Measurements from ENCODE around the gene ALKBH3. TPM values are rescaled to one million over a fixed set of nuclear protein-coding genes. Genes with fewer than 3 reads are reported as not detected.

The ALKBH3 gene
- total RNA-seq, 1 experiment from 2014 or later, result 36.7 TPM

DNA sequence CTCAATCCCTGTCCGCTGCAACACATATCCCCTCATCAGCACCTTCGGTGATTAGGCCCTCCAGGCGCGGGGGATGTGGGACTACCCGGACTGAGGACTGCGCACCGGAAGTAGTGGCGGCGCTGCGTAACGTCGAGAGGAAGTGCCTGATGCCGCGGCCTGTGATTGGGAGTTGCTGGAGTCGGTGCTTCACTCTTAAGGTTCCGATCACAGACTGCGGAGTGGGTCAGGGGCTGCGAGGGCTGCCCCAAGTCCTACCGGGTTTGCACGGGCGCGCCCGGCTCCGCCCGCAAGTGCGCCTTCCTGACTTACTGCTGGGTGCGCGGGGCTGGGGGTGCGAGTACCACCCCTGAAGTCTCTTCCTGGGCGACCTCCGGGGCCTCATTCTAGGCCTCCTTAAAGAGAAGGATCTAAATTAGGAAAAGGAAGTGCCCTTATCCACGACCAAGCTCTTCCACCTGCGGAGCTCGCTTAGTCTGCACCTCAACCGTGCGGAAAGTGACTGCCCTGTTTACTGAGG is at the start of gene ALKBH3 (continued):
- no peak for TF ChIP-seq SIN3A (IDR thresholded peaks at IDR 0.05; ENCODE audit: low read depth)
- no peak for TF ChIP-seq EZH2phosphoT487 (IDR thresholded peaks at IDR 0.05; ENCODE audit: borderline replicate concordance)
- TF ChIP-seq, protein P1, sequence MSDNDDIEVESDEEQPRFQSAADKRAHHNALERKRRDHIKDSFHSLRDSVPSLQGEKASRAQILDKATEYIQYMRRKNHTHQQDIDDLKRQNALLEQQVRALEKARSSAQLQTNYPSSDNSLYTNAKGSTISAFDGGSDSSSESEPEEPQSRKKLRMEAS (IDR thresholded peaks at IDR 0.05), result peak; percentile 69
- TF ChIP-seq ELF1 (IDR thresholded peaks at IDR 0.05; ENCODE audit: borderline replicate concordance, low read depth), result peak; percentile 53

DNA sequence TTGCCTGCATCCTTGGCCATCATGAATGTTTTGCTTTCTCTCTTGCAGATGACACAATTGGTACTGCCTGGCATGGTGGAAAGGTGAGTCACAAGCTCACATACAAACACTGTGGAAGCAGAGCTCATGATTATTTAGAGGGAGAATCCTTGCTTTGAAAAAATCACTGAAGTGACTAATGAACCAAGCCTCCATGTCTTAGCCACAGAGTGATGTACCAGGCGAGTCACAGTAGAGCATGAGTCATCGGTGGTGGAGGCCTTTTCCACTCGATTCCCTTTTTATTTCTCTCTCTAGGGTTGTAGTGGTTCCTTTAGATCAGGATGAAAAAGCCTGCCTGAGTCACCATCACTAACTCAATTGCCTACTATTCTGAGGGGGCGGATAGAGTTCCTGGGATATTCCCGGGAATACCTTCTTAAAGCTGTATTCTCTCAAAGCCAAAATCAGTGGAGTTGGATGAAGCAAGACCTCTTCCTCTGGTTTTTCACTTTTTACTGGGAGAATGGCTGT is 49.6 kb upstream of the ALKBH3 start:
- CTCF ChIA-PET, result interaction anchor here (1.0 to 2.4 kb wide), 4 partner anchors 21 to 327 kb away, joined by 3 to 22 read pairs (median 4); no protein-coding TSS in a partner anchor
- Histone ChIP-seq H3K79me2 (ENCODE audit: insufficient read depth, low read length) (no peaks in the 10 kb centered on the region), H3K4me1 (ENCODE audit: control insufficient read depth in 1 of 2, insufficient read depth in 2 of 2, low read length in 2 of 2) (peaks cover 24 to 44% of the 10 kb centered on the region in 2 experiments), H3K9ac (ENCODE audit: low read length) (peak overlapping the region; percentile 33), H3K27ac (ENCODE audit: low read depth, low read length) (peak overlapping the region; percentile 44; the same call in 1 of the 2 replicates), H3K9me3 (ENCODE audit: control insufficient read depth in 1 of 2, insufficient read depth in 1 of 2, low read depth in 1 of 2, low read length in 2 of 2) (no peaks in the 10 kb centered on the region), H3K4me2 (ENCODE audit: low read length) (peak overlapping the region; percentile 65), H3K36me3 (ENCODE audit: control insufficient read depth in 1 of 2, insufficient read depth in 2 of 2, low read length in 2 of 2) (no peaks in the 10 kb centered on the region), H4K20me1 (ENCODE audit: insufficient read depth) (no peaks in the 10 kb centered on the region), H3K4me3 (replicated peaks in 1 of 2; ENCODE audit: low read depth in 1 of 2, low read length in 2 of 2) (peak overlapping the region in 1 of 2 experiments; percentile 28; a peak in 2 of 4 replicates), H3K9me2 (ENCODE audit: insufficient read depth) (no peaks in the 10 kb centered on the region), H2AFZ (ENCODE audit: low read depth, low read length, poor library complexity, severe bottlenecking) (no peak overlapping the region), H3K27me3 (ENCODE audit: insufficient read depth, low read length) (no peaks in the 10 kb centered on the region)
- ATAC-seq (peak; percentile 95), DNase-seq (ENCODE audit: low read depth, low spot score) (peak; percentile 98)
- no TSS peak for BruUV-seq (replicated peaks)
- RAD21 ChIA-PET (ENCODE audit: low non-redundant PET in 1 of 2, low total read pairs in 2 of 2, uncharacterized antibody in 2 of 2, unreplicated experiment in 2 of 2), result no interaction called here
- POLR2A ChIA-PET, result interaction anchor here (0.6 to 1.6 kb wide), 2 partner anchors 145 to 151 kb away, joined by 3 to 5 read pairs; partner anchors contain the start of gene HSD17B12
- intact Hi-C loops (cut with micrococcal nuclease), result no loop called here
- TF ChIP-seq FOSL1 (IDR thresholded peaks at IDR 0.05; ENCODE audit: low read depth) (peak; percentile 100), ZNF274 (IDR thresholded peaks at IDR 0.05; ENCODE audit: low read depth, low read length) (no peak), SRF (IDR thresholded peaks at IDR 0.05; ENCODE audit: low read depth) (peak; percentile 89), SIN3A (IDR thresholded peaks at IDR 0.05; ENCODE audit: low read depth) (peak; percentile 97), EZH2 (IDR thresholded peaks at IDR 0.05) (no peak), ELF1 (IDR thresholded peaks at IDR 0.05; ENCODE audit: borderline replicate concordance, low read depth) (no peak), CBX3 (IDR thresholded peaks at IDR 0.05; ENCODE audit: low read depth) (peak; percentile 91), POLR2AphosphoS5 (IDR thresholded peaks at IDR 0.05; ENCODE audit: low read depth, low read length) (peak; percentile 58), ZFX (IDR thresholded peaks at IDR 0.05) (no peak), CEBPB (IDR thresholded peaks at IDR 0.05; ENCODE audit: low read depth) (peak; percentile 85), YY1 (IDR thresholded peaks at IDR 0.05; ENCODE audit: extremely low read depth, insufficient replicate concordance, low read depth, low read length) (peak; percentile 17), POLR2A (IDR thresholded peaks at IDR 0.05; ENCODE audit: borderline replicate concordance, extremely low read depth, insufficient read depth, insufficient read length) (no peak), JUND (IDR thresholded peaks at IDR 0.05) (peak; percentile 100)
- TF ChIP-seq, protein P2, sequence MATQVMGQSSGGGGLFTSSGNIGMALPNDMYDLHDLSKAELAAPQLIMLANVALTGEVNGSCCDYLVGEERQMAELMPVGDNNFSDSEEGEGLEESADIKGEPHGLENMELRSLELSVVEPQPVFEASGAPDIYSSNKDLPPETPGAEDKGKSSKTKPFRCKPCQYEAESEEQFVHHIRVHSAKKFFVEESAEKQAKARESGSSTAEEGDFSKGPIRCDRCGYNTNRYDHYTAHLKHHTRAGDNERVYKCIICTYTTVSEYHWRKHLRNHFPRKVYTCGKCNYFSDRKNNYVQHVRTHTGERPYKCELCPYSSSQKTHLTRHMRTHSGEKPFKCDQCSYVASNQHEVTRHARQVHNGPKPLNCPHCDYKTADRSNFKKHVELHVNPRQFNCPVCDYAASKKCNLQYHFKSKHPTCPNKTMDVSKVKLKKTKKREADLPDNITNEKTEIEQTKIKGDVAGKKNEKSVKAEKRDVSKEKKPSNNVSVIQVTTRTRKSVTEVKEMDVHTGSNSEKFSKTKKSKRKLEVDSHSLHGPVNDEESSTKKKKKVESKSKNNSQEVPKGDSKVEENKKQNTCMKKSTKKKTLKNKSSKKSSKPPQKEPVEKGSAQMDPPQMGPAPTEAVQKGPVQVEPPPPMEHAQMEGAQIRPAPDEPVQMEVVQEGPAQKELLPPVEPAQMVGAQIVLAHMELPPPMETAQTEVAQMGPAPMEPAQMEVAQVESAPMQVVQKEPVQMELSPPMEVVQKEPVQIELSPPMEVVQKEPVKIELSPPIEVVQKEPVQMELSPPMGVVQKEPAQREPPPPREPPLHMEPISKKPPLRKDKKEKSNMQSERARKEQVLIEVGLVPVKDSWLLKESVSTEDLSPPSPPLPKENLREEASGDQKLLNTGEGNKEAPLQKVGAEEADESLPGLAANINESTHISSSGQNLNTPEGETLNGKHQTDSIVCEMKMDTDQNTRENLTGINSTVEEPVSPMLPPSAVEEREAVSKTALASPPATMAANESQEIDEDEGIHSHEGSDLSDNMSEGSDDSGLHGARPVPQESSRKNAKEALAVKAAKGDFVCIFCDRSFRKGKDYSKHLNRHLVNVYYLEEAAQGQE (IDR thresholded peaks at IDR 0.05; ENCODE audit: low read depth), result no peak
- TF ChIP-seq, protein P3, sequence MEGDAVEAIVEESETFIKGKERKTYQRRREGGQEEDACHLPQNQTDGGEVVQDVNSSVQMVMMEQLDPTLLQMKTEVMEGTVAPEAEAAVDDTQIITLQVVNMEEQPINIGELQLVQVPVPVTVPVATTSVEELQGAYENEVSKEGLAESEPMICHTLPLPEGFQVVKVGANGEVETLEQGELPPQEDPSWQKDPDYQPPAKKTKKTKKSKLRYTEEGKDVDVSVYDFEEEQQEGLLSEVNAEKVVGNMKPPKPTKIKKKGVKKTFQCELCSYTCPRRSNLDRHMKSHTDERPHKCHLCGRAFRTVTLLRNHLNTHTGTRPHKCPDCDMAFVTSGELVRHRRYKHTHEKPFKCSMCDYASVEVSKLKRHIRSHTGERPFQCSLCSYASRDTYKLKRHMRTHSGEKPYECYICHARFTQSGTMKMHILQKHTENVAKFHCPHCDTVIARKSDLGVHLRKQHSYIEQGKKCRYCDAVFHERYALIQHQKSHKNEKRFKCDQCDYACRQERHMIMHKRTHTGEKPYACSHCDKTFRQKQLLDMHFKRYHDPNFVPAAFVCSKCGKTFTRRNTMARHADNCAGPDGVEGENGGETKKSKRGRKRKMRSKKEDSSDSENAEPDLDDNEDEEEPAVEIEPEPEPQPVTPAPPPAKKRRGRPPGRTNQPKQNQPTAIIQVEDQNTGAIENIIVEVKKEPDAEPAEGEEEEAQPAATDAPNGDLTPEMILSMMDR (IDR thresholded peaks at IDR 0.05 in 2 of 3, conservative IDR thresholded peaks at IDR 0.05 in 1 of 3; ENCODE audit: borderline replicate concordance in 1 of 3, insufficient read depth in 1 of 3, low read depth in 2 of 3, low read length in 2 of 3), result no peak
